Spleen (tissue), 11 donors: ENCODE results near the gene ZNHIT6. TPM values are rescaled to one million over a fixed set of nuclear protein-coding genes. Genes with fewer than 3 reads are reported as not detected.

Source experiments
- DNase-seq: peaks from one replicate; pipeline ENCODE4 v3.0.0-alpha.2; 2020
- H3K27ac ChIP-seq, 8 donors: fragments of 200-600 bp; sonication (generic) in 7 of 8; 1 replicate in 4 of 8; 2 replicates in 4 of 8; pipeline versions ENCODE4 v1.5.0 to v1.8.0; 2016 to 2021; ENCODE audit warnings: inconsistent platforms in 4 of 8, mild to moderate bottlenecking in 4 of 8, moderate library complexity in 1 of 8
- H3K27me3 ChIP-seq, 7 donors: fragments of 200-600 bp; sonication (generic) in 6 of 7; replicated peaks in 1 of 7; 1 replicate in 4 of 7; 2 replicates in 3 of 7; pipeline versions ENCODE4 v1.5.0 to v1.8.0; 2016 to 2021; ENCODE audit warnings: inconsistent platforms in 3 of 7, mild to moderate bottlenecking in 1 of 7
- H3K36me3 ChIP-seq, 6 donors: fragments of 200-600 bp; sonication (generic) in 5 of 6; 1 replicate in 4 of 6; 2 replicates in 2 of 6; pipeline versions ENCODE4 v1.5.0 to v1.8.0; 2016 to 2021; ENCODE audit warnings: inconsistent platforms in 2 of 6
- H3K4me1 ChIP-seq, 6 donors: fragments of 200-600 bp; sonication (generic) in 5 of 6; 1 replicate in 3 of 6; 2 replicates in 3 of 6; pipeline versions ENCODE4 v1.5.0 to v1.8.0; 2016 to 2021; ENCODE audit warnings: inconsistent platforms in 3 of 6
- H3K4me3 ChIP-seq, 8 donors: fragments of 200-600 bp; sonication (generic) in 7 of 8; 1 replicate in 4 of 8; 2 replicates in 4 of 8; pipeline versions ENCODE4 v1.5.0 to v1.8.0; 2016 to 2021; ENCODE audit warnings: inconsistent platforms in 4 of 8, mild to moderate bottlenecking in 4 of 8, moderate library complexity in 2 of 8
- H3K9me3 ChIP-seq, 8 donors: fragments of 200-600 bp; sonication (generic) in 7 of 8; 1 replicate in 4 of 8; 2 replicates in 4 of 8; pipeline versions ENCODE4 v1.5.0 to v1.8.0; 2016 to 2021; ENCODE audit warnings: inconsistent platforms in 4 of 8
- CTCF ChIP-seq, 11 experiments: fragments of 200-600 bp in 7 of 11; fragments of 450-650 bp in 4 of 11; sonication (generic) in 4 of 11; IDR thresholded peaks in 8 of 11; conservative IDR thresholded peaks in 3 of 11; 1 replicate in 7 of 11; 2 replicates in 4 of 11; pipeline versions ENCODE4 v1.4.0 to v1.8.0; 2016 to 2021; ENCODE audit warnings: antibody characterized with exemption in 11 of 11, inconsistent platforms in 4 of 11, mild to moderate bottlenecking in 1 of 11
- POLR2A ChIP-seq, 3 donors: fragments of 450-650 bp; IDR thresholded peaks; one replicate each; pipeline ENCODE4 v1.5.1; 2017; ENCODE audit warnings: antibody characterized with exemption in 3 of 3, mild to moderate bottlenecking in 1 of 3
- POLR2AphosphoS5 ChIP-seq, 3 donors: sonication (generic); formaldehyde crosslinking; IDR thresholded peaks; one replicate each; pipeline ENCODE4 v1.5.1; 2017; ENCODE audit warnings: antibody characterized with exemption in 3 of 3
- WGBS, 5 donors: extraction: QIAGEN DNeasy Blood & Tissue Kit in 3 of 5; methylation state at CpG; one replicate each; pipeline versions ENCODE4 v1.1.5 to v1.1.7; 2013 to 2018; 5-methylcytosine and 5-hydroxymethylcytosine counted together
- intact Hi-C: fragments of 100-400 bp; cut with DNase I; formaldehyde crosslinking; loops from one replicate; pipeline ENCODE4 v1.15.0; 2023; ENCODE audit warnings: low total_unique reads
- polyA plus RNA-seq, 3 donors: library from polyadenylated mRNA; stranded (reverse); fragments of 200-250 nt; gene quantifications; one replicate each; pipeline ENCODE4 v1.2.1, GENCODE V29; 2013
- total RNA-seq, 7 donors: library from RNA; depleted of rRNA in 3 of 7; stranded (reverse); fragments of >200 nt in 3 of 7; fragmentation: NEBNext Ultra II Directional in 4 of 7; extraction: Animal tissue kit (Norgen Biotek cat#: 25700) in 4 of 7; gene quantifications; one replicate each; pipeline versions ENCODE4 v1.1.0 to v1.2.1, GENCODE V29; 2016 to 2021
- donor health status: healthy with polysubstance abuse.
- donor health status: DM: no; HTN: no; CAD: no; lungs with moderate emphysema.
- donor health status: DM: no; HTN: no; CAD: no.
- donor health status: Bipolar disorder and iron deficiency.
- donor health status: healthy.
- donor health status: DM: no; HTN: no; CAD: no.
- donor health status: DM: yes; HTN: yes; CAD: no.

ZNHIT6 gene
- total and polyA plus RNA-seq, 10 donors = 6.2 to 17.2 (median 11.6) TPM

DNA sequence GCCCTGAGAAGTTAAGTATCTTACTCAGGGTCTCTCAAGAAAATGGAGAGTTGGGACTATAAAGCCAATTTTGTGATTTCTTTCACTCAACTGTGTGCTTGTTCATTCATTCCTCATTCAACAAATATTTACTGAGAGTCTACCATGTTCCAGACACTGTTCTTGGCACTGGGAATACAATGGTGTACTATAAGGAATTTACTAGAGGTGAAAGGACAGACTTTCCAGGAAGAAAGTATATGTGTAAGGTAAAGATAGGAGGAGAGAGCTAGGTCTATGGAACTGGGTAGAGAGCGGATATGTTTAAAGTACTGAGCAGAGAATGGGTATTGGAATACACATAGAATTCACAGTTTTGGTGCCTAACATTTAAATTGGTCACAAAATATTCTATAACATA is 42.3 kb downstream of the ZNHIT6 start:
- H3K36me3 ChIP-seq = peaks cover 0 to 70% (median 0%) of the 10 kb centered on the region in 6 donors
- no peaks in the 10 kb centered on the region for H3K27me3 ChIP-seq
- 89 to 100% (median 100%) methylated on average over 1 of the region's 1 CpG for WGBS, 5 donors
- no peaks in the 10 kb centered on the region for H3K4me1 ChIP-seq
- H3K9me3 ChIP-seq = no peaks in the 10 kb centered on the region
- H3K27ac ChIP-seq = no peak overlapping the region
- no peak for TF ChIP-seq POLR2A (IDR thresholded peaks at IDR 0.05)
- no peak for TF ChIP-seq CTCF (IDR thresholded peaks at IDR 0.05 in 8 of 11, conservative IDR thresholded peaks at IDR 0.05 in 3 of 11)
- TF ChIP-seq POLR2AphosphoS5 (IDR thresholded peaks at IDR 0.05) = no peak
- intact Hi-C loops = no loop called here
- H3K4me3 ChIP-seq = no peak overlapping the region
- DNase-seq = no peak

- no peak overlapping the region for H3K27ac ChIP-seq
- intact Hi-C loops = no loop called here
- 95 to 100% (median 98%) methylated on average over 2 of the region's 2 CpGs for WGBS, 5 donors
- no peaks in the 10 kb centered on the region for H3K4me1 ChIP-seq
- no peaks in the 10 kb centered on the region for H3K9me3 ChIP-seq
- peaks cover 0 to 49% (median 0%) of the 10 kb centered on the region in 6 donors for H3K36me3 ChIP-seq
- no peaks in the 10 kb centered on the region for H3K27me3 ChIP-seq
- DNase-seq = no peak
- H3K4me3 ChIP-seq = no peak overlapping the region
- TF ChIP-seq POLR2A (IDR thresholded peaks at IDR 0.05) = no peak
- TF ChIP-seq CTCF (IDR thresholded peaks at IDR 0.05 in 8 of 11, conservative IDR thresholded peaks at IDR 0.05 in 3 of 11) = no peak
- TF ChIP-seq POLR2AphosphoS5 (IDR thresholded peaks at IDR 0.05) = no peak
These were observed 44.9 kb downstream of the ZNHIT6 start for GRCh38 chr1:85663382-85663781.

GRCh38 chr1:85661767-85662166 is 46.5 kb downstream of the ZNHIT6 start:
- H3K9me3 ChIP-seq = no peaks in the 10 kb centered on the region
- no peak for TF ChIP-seq CTCF (IDR thresholded peaks at IDR 0.05 in 8 of 11, conservative IDR thresholded peaks at IDR 0.05 in 3 of 11)
- TF ChIP-seq POLR2A (IDR thresholded peaks at IDR 0.05) = no peak
- no peak for TF ChIP-seq POLR2AphosphoS5 (IDR thresholded peaks at IDR 0.05)
- peaks cover 0 to 44% (median 0%) of the 10 kb centered on the region in 6 donors for H3K36me3 ChIP-seq
- intact Hi-C loops = no loop called here
- H3K4me1 ChIP-seq = no peaks in the 10 kb centered on the region
- 33 to 37% (median 36%) methylated on average over 2 of the region's 2 CpGs for WGBS, 5 donors
- H3K27me3 ChIP-seq = no peaks in the 10 kb centered on the region
- no peak overlapping the region for H3K4me3 ChIP-seq
- H3K27ac ChIP-seq = no peak overlapping the region
- no peak for DNase-seq

GRCh38 chr1:85660541-85660940 is 47.7 kb downstream of the ZNHIT6 start:
- TF ChIP-seq POLR2AphosphoS5 (IDR thresholded peaks at IDR 0.05) (no peak), POLR2A (IDR thresholded peaks at IDR 0.05) (no peak), CTCF (IDR thresholded peaks at IDR 0.05 in 8 of 11, conservative IDR thresholded peaks at IDR 0.05 in 3 of 11) (no peak)
- no peaks in the 10 kb centered on the region for H3K4me1 ChIP-seq
- no peak overlapping the region for H3K4me3 ChIP-seq
- H3K36me3 ChIP-seq = peaks cover 0 to 44% (median 0%) of the 10 kb centered on the region in 6 donors
- no peak overlapping the region for H3K27ac ChIP-seq
- H3K9me3 ChIP-seq = no peaks in the 10 kb centered on the region
- no peaks in the 10 kb centered on the region for H3K27me3 ChIP-seq
- no peak for DNase-seq
- intact Hi-C loops = no loop called here
